Prostate gland (tissue), 2 donors: ENCODE measurements around the gene CFTR. TPM values are rescaled to one million over a fixed set of nuclear protein-coding genes. Genes with fewer than 3 reads are reported as not detected.

Source experiments
- DNase-seq: peaks from one replicate; pipeline ENCODE4 v3.0.0-alpha.2; 2019; ENCODE audit warnings: low spot score
- H3K27ac ChIP-seq, 2 donors: fragments of 200-600 bp; sonication (generic); 2 replicates each; pipeline ENCODE4 v1.5.1; 2017 to 2019
- H3K27me3 ChIP-seq: fragments of 200-600 bp; sonication (generic); replicated peaks from 2 replicates; pipeline ENCODE4 v1.5.1; 2019; ENCODE audit not compliant: insufficient read depth
- H3K36me3 ChIP-seq, 2 donors: fragments of 200-600 bp; sonication (generic); 1 replicate in 1 of 2; 2 replicates in 1 of 2; pipeline versions ENCODE4 v1.5.1 to v1.8.1; 2017 to 2019
- H3K4me1 ChIP-seq: fragments of 200-600 bp; sonication (generic); replicated peaks from 2 replicates; pipeline ENCODE4 v1.5.1; 2019
- H3K4me3 ChIP-seq, 2 donors: fragments of 200-600 bp; sonication (generic); 2 replicates each; pipeline ENCODE4 v1.5.1; 2017 to 2019
- H3K9me3 ChIP-seq: fragments of 200-600 bp; sonication (generic); 2 replicates; pipeline ENCODE4 v1.5.1; 2017
- CTCF ChIP-seq, 4 experiments: fragments of 200-600 bp in 2 of 4; fragments of 450-650 bp in 2 of 4; sonication (generic) in 2 of 4; IDR thresholded peaks; 1 replicate in 3 of 4; 2 replicates in 1 of 4; pipeline ENCODE4 v1.5.1; 2016 to 2019; ENCODE audit warnings: antibody characterized with exemption in 4 of 4, mild to moderate bottlenecking in 2 of 4, moderate library complexity in 2 of 4
- POLR2A ChIP-seq: fragments of 450-650 bp; IDR thresholded peaks from one replicate; pipeline ENCODE4 v1.6.1; 2016; ENCODE audit warnings: antibody characterized with exemption, mild to moderate bottlenecking
- POLR2AphosphoS5 ChIP-seq: sonication (generic); formaldehyde crosslinking; IDR thresholded peaks from one replicate; pipeline ENCODE4 v1.6.1; 2017; ENCODE audit warnings: antibody characterized with exemption
- WGBS: methylation state at CpG from one replicate; pipeline ENCODE4 v1.1.5; 2018; 5-methylcytosine and 5-hydroxymethylcytosine counted together
- intact Hi-C: fragments of 100-400 bp; cut with DNase I; formaldehyde crosslinking; loops from one replicate; pipeline ENCODE4 v1.14.2; 2022
- total RNA-seq, 2 donors: library from RNA; depleted of rRNA; stranded (reverse); fragments of >200 nt; gene quantifications; one replicate each; pipeline ENCODE4 v1.1.0, GENCODE V29; 2016

The CFTR gene
- total RNA-seq, 2 donors from 2014 or later = 2.9 to 5.6 TPM

- no peak overlapping the region for H3K4me3 ChIP-seq
- DNase-seq = no peak
- H3K9me3 ChIP-seq = no peaks in the 10 kb centered on the region
- no peaks in the 10 kb centered on the region for H3K4me1 ChIP-seq
- intact Hi-C loops = no loop called here
- 98% methylated on average over 14 of the region's 21 CpGs for WGBS
- no peaks in the 10 kb centered on the region for H3K36me3 ChIP-seq
- no peak overlapping the region for H3K27ac ChIP-seq
- TF ChIP-seq CTCF (IDR thresholded peaks at IDR 0.05) = no peak
- no peak for TF ChIP-seq POLR2AphosphoS5
- TF ChIP-seq POLR2A = no peak
- H3K27me3 ChIP-seq = no peaks in the 10 kb centered on the region
Observed at GRCh38 chr7:117596134-117596533, 116.3 kb downstream of the CFTR start.

DNA sequence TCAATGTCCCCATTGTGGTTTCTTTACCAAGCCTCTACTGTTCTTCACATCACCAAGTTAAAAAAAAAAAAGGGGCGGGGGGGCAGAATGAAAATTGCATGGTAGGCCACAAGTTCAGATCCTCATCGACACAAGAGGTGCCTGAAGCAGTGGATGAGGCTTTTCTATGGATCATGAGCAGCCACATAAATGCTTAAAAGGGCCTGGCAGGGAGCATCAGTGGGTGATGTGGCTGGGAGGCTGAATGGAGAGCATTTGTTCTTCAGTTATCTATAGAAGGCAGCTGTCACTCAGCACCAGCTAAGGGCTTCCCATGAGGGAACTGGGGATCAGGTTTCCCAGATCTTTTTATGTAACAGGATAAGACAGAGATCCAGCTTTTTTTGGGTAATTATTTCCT lies 117.9 kb downstream of the CFTR start:
- Histone ChIP-seq H3K27me3 (no peaks in the 10 kb centered on the region), H3K9me3 (no peaks in the 10 kb centered on the region), H3K27ac (no peak overlapping the region), H3K4me1 (no peaks in the 10 kb centered on the region), H3K4me3 (no peak overlapping the region), H3K36me3 (no peaks in the 10 kb centered on the region)
- TF ChIP-seq CTCF (IDR thresholded peaks at IDR 0.05) (no peak), POLR2A (no peak), POLR2AphosphoS5 (no peak)
- intact Hi-C loops = no loop called here
- no peak for DNase-seq
- 90% methylated on average over 2 of the region's 2 CpGs for WGBS

DNA sequence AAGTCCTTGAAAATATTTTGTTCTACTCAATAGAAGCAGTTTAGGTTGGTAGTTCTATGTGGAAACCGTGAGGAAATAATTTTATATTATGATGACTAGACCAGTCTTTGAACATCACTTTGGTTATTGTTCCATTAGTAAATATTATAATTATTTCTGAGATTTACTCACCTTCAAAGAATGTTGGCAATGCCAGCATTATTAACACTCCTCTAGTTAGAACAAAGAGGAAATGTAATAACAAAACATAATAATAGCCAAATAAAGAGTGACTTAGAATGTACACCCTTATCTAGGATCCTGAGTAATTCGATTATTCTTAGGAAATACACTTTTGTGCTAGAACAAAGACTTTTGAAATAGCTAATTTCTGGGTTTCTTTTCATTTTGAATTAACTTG lies 121.1 kb downstream of the CFTR start:
- TF ChIP-seq POLR2A (no peak), POLR2AphosphoS5 (no peak), CTCF (IDR thresholded peaks at IDR 0.05) (no peak)
- 59% methylated on average over 2 of the region's 2 CpGs for WGBS
- Histone ChIP-seq H3K27ac (no peak overlapping the region), H3K4me3 (no peak overlapping the region), H3K27me3 (no peaks in the 10 kb centered on the region), H3K4me1 (no peaks in the 10 kb centered on the region), H3K36me3 (no peaks in the 10 kb centered on the region), H3K9me3 (no peaks in the 10 kb centered on the region)
- intact Hi-C loops = no loop called here
- DNase-seq = no peak

GRCh38 chr7:117603627-117604026 lies 123.8 kb downstream of the CFTR start:
- intact Hi-C loops = no loop called here
- no peak for TF ChIP-seq POLR2A
- no peak for TF ChIP-seq CTCF (IDR thresholded peaks at IDR 0.05)
- TF ChIP-seq POLR2AphosphoS5 = no peak

DNA sequence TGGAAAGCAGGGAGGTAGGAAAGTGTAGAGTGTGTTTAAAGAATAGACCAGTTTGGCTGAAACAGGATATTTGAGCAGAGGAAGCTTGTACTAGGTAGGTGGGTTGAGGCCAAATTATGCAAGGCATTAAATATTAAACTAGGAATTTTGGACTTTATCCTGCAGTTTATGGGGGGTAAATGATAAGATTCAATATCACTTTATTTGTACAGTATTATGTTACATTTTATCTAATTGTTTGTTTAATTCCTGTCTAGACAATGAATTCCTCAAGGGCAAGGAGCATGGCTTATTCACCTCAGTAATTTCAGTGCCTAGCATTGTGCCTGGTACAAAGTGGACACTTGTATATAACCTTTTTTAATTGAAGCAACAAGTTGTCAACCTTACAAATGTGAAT lies 125.9 kb downstream of the CFTR start:
- H3K27me3 ChIP-seq = no peaks in the 10 kb centered on the region
- H3K4me1 ChIP-seq = no peaks in the 10 kb centered on the region
- DNase-seq = no peak
- intact Hi-C loops = no loop called here
- H3K4me3 ChIP-seq = no peak overlapping the region
- no peaks in the 10 kb centered on the region for H3K9me3 ChIP-seq
- no peaks in the 10 kb centered on the region for H3K36me3 ChIP-seq
- H3K27ac ChIP-seq = no peak overlapping the region
- TF ChIP-seq CTCF (IDR thresholded peaks at IDR 0.05) (no peak), POLR2A (no peak), POLR2AphosphoS5 (no peak)

More at GRCh38 chr7:117603627-117604026, 123.8 kb downstream of the CFTR start:
- Histone ChIP-seq H3K4me1 (no peaks in the 10 kb centered on the region), H3K9me3 (no peaks in the 10 kb centered on the region), H3K27me3 (no peaks in the 10 kb centered on the region), H3K4me3 (no peak overlapping the region), H3K36me3 (no peaks in the 10 kb centered on the region), H3K27ac (no peak overlapping the region)
- WGBS = 85% methylated on average over 4 of the region's 4 CpGs
- no peak for DNase-seq
